ENCODE results near the gene NUP85.
"Not testable (repeated sequence)": the region's sequence is repeated elsewhere in the genome, so short reads cannot be mapped to it uniquely, and the experiment has no call there.

Gene NUP85

DNA sequence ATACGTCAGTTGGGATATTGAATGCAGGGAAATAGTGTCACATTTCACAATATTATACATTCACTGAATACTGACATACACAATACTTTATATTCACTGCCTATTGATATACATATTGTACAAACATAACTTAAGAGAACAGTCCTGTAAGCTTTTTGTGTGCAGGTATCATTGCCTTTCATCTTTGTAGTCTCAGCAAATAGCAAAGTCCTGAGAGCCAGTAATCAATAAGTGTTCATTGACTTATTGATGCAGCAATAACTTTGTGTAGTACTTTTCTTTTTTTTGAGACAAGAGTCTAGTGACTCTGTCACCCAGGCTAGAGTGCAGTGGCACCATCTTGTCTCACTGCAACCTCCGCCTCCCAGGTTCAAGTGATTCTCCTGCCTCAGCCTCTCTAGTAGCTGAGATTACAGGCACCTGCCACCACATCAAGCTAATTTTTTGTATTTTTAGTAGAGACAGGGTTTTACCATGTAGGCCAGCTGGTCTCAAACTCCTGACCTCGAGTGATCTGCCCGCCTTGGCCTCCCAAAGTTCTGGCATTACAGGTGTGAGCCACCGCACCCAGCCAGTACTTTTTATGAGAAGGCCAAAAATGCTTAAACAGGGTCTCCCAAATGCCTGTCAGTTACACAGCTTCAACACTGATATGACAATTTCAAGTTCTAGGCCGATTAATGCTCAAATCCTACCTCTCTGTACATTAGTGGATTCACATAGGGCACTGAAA lies 5.4 kb upstream of the NUP85 start:
- DNase-seq = no peak

DNA sequence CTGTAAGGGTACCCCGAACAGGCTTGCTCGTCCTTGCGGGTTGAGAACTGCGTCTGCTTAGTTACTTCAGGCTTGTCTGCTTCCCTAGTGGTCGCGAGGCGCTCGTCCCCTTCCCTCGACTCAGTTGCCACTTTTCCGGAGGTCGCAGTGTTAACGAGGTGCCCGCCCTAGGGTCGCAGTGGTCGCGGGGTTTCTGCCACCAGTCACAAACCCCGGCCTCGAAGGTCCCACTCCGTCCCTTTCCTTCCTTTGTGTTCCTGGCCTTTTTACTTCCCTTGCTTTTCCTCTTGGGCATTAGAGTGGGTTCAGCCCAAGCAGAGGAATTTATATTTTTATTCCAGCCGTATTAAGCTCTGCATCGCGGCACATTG lies 299 bp downstream of the NUP85 start:
- no peak for DNase-seq

DNA sequence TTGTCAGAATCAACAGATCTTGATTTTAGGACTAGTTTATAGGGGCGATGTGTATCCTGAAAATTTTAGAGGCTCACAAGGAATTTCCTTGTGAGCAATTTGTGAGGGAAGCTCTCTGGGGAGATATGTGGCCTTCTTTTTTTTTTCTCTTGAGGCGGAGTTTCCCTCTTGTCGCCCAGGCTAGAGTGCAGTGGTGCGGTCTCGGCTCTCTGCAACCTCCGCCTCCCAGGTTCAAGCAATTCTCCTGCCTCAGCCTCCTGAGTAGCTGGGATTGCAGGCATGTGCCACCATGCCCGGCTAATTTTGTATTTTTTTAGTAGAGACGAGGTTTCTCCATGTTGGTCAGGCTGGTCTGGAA lies 1.6 kb downstream of the NUP85 start:
- not testable (repeated sequence) for DNase-seq

DNA sequence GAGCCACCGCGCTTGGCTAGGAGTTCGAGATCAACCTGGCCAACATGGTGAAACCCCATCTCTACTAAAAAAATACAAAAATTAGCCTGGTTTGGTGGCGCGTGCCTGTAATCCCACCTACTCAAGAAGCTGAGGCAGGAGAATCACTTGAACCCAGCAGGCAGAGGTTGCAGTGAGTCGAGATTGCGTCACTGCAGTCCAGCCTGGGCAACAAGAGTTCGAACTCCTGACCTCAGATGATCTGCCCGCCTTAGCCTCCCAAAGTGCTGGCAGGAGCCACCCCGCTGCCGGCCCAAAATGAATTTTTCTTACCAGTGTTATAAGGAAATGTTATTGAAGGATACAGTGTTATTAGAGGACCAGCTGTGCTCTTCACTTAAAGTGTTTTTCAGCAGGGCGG lies 2.3 kb downstream of the NUP85 start:
- DNase-seq = no peak

DNA sequence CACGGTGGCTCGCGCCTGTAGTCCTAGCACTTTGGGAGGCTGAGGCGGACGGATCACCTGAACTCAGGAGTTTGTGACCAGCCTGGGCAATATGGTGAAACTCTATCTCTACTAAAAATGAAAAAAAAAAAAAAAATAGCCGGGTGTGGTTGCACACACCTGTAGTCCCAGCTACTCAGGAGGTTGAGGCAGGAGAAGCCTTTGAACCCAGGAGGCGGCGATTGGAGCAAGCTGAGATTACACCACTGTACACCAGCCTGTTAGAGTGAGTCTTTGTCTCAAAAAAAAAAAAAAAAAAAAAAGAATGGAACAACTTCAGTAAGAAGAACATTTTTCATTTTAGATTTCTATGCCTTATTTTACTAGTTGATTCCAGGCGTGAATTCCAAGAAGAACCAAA lies 2.7 kb downstream of the NUP85 start:
- no peak for DNase-seq

DNA sequence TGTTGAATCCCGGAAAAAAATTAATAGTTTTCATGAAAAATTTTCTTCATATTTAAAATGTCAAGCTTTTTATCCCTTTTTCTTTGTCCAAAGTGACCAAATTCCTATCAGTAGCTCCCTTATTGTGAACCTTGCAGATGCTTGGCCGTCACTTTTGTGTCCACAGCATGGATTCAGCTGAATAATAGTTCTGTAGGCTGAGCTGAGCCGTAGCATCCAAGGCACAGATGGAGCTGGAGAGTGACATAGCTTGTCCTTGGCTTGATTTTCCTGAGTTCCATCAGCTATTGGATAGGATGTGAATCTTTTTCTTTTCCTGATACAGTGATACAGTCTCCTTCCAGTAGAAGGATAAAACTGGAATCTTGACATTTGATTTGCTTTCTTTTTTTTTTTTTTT lies 3.6 kb downstream of the NUP85 start:
- no peak for DNase-seq

DNA sequence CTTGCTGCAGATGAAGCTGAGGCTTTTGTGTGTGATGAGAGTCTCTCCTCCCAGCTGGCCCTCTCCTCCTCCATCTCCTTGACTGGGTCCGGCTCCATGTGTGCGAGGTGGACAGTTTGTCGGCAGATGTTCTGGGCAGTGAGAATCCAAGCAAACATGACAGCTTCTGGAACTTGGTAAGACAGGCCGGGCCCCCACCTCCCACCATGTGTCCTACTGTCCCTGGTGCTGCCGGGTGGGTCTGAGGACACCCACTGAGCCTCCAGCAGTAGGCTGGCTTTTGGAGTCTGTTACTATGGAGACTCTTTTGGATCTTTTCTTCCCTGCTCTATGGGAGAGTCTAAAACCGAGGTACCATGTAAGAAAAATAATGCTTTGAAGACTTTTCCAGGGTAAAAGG lies 12.7 kb downstream of the NUP85 start:
- no peak for DNase-seq

DNA sequence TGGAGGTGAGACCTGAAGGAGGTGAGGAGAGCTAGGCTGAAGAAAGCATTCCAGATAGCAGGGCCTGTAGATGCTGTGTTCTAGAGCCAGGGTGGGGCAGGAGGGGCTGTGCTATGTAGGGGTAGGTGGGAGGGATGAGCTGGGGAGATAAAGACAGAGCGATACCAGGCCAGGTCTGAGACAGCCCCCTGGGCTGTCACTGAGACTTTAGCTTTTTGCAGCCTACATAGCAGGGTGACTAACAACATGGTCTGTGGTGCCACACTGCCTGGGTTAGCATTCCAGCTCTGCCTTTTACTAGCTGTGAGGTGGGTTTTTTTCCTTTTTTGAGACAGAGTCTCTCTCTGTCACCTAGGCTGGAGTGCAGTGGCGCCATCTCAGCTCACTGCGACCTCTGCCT lies 14.3 kb downstream of the NUP85 start:
- DNase-seq = no peak

DNA sequence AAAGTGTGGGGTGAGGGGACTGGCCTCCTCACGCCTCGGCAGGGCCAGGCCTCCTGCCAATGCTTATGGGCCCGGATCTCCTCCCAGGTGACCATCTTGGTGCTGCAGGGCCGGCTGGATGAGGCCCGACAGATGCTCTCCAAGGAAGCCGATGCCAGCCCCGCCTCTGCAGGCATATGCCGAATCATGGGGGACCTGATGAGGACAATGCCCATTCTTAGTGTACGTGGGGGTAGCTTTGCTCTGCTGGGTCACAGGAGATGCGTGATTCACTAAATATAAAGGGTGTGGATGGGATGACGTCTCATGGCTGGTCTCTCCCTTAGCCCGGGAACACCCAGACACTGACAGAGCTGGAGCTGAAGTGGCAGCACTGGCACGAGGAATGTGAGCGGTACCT lies 19.5 kb downstream of the NUP85 start:
- DNase-seq = no peak

DNA sequence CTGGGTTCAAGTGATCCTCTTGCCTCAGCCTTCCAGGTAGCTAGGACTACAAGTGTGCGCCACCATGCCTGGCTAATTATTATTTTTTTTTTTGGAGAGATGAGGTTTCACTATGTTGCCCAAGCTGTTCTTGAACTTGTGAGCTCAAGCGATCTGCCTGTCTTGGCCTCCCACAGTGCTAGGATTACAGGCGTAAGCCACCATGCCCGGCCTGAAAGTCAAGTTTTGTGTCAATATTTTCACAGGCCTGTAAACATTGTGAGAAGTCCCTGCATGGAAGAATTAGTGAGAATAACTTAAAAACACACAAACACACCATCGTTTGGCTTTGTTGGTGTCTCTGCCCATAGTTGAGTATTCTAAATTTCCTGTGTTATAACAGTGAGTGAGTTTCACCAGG lies 22.2 kb downstream of the NUP85 start:
- DNase-seq = no peak

DNA sequence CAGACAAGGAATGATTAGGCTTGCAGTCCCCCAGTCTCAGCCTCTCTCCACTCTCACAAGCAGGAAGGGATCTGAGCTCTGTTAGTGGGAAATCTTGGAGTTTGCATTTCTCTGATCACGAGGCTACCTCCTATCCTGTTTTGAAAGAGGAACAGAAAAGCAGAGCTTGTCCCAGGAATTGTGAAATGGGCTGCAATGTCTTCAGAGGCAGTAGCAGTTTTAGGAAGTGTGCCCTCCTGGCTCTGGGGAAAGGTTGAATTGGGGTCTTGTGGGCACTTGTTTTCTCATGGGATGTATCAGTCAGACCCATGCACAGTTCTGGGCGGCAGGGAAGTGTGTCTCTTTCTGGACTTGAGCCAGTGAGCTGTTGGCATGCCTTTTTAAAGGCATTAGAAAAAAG lies 22.8 kb downstream of the NUP85 start:
- no peak for DNase-seq

DNA sequence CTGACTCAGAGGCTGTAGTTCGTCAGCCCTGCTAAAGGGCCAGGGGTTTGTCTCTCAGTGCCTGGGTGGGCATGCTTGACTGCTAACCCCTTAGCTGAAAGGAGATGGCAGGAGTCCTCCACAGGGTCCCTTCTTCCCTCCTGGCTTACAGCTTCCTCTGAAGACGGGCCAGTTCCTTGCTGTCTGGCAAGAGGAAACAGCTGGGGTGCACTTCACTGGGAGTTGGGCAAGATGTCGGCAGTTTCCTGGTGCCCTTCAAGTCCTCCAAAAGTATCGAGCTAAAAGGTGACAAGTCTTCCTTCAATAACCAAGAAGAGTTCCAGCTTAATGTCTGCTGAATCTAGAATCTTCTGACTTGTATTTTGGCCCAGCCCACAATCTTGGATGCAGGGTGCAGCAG lies 23.4 kb downstream of the NUP85 start:
- DNase-seq = no peak

DNA sequence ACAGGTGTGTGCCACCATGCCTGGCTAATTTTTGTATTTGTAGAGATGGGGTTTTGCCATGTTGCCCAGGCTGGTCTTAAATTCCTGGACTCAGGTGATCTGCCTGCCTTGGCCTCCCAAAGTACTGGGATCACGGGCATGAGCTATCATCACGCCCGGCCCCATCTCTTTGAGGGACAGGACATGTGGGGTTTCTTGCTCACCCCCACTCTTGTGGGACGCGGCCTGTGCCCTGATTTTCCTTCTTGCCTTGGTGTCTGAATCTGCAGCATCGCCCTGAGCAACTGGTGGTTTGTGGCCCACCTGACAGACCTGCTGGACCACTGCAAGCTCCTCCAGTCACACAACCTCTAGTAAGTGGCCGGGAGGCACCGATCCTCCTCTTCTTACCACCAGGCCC lies 25.6 kb downstream of the NUP85 start:
- no peak for DNase-seq

DNA sequence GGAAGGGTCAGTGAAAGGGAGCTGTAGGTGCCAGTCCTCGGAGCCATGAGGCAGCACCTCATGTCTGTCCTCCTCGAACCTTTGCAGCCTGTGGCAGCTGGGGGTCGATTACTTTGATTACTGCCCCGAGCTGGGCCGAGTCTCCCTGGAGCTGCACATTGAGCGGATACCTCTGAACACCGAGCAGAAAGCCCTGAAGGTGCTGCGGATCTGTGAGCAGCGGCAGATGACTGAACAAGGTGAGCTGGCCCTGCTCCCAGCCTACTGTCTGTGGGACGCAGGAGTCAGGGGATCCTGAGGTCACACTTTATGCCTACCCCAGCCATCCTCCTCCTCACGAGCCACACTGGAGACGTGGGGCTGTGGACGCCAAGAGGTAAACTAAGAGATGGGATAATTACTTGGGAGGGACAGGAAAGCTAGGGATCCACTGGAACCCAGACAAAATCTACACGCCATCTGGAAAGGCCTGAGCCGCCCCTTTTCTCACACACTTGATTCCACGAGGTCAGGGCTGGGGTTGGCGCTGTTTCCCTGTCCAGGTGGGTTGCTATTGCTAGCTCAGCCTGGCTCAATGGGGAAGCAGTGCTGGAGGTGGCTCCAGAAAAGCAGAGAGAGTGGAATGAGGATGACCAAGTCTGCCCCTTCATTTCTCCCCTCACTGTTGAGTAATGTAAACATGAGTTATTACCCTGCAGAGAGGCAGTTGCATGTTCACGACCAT lies 26.4 kb downstream of the NUP85 start:
- no peak for DNase-seq

DNA sequence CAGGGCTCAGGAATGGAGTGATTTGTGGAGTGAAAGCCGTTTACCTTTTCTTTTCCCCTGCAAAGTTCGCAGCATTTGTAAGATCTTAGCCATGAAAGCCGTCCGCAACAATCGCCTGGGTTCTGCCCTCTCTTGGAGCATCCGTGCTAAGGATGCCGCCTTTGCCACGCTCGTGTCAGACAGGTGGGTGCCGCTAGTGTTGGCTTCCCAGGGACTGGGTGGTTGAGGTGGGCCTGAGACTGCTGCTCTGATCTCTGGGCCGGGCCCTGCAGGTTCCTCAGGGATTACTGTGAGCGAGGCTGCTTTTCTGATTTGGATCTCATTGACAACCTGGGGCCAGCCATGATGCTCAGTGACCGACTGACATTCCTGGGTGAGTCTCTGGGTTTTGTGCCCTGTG lies 27.3 kb downstream of the NUP85 start:
- no peak for DNase-seq

DNA sequence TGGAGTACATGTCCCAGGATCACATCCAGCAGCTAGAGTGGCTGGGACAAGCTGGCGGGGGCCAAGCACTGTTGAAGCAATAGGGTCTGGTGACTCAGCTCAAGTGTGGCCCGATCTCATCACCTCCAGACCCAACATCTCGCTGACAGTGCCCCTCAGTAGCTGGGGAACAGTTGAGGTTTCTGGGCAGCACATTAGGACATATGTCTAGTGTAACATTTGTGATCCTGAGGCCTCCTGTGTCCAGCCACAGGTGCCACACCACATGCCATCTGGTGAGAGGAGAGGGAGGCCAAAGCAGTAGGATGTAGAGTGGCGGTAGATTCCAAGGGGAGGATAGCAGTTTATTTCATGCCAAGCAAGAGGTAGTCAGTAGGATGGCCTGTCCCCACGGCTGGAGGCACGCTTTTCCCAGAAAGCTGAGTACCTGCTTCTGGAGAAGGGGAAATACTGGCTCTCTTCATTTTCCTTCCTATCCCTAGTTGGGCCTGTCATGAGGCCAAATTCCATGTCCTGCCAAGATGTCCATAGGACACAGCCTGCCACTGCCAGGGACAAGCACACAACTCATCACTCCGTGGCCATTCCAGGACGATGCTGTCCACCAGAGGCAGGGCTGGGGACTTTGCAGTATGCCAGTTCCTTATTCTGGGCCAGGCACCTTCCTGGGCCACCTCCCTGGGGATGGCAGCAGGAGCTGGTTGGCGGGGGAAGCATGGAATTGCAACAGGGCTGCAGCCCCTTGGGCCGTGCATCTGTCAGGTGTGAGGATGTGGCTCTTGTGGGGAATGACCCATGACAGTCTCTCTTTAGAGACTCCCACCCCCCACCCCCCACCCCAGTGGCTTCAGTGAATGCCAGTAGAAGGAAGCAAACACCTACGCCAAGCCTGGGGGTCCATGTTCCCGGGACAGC lies 31.9 kb downstream of the NUP85 start:
- DNase-seq = no peak

DNA sequence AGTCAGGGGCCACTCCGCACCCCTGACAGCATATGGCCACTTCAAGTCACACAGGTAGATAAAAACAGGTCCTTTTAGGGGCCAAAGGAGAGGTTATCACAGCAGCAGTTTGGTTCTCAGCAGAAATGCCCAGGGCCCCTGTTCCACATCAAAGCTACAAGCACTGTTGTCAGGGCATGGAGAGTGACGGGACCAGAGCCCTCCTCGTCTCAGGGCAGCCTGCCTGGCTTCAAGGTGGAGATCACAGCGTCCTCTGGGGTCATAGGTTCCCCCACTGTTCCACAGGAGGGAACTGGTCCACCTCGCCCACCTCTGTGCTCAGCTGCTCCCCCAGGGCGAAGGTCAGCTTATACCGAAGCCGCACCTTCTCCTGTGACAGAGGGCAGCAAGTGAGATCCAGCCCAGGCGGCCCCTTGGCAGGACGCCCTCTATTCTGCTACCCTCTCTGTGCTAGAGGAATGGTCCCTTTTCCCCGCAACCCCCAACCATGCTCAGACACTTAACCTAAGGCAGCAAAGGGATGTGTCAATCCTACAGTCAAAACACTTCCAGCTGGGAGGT lies 32.6 kb downstream of the NUP85 start:
- no peak for DNase-seq

DNA sequence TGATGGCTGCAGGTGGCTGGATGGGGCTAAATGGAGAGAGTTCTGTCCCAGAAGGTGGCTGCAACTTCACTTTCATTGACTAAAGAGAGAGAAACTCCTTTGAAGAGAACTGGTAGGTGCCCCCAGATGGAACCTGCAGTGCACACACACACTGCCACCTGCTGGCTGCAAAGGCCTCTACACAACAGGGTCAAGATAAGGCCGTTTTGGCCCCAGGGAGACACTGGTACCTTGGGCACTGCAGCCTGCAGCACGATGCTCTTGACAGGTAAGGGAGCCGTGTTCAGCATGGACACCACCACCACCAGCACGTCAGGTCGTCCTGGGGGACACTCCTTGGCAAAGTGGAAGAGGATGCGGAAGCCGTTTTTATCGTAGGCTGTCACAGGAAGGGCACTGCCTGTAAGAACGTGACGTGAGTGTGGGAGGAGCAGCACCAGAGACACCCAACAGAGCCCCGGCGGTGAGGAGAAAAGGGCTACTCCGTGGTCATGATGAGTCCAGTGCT lies 33.3 kb downstream of the NUP85 start:
- peak; percentile 60 for DNase-seq

DNA sequence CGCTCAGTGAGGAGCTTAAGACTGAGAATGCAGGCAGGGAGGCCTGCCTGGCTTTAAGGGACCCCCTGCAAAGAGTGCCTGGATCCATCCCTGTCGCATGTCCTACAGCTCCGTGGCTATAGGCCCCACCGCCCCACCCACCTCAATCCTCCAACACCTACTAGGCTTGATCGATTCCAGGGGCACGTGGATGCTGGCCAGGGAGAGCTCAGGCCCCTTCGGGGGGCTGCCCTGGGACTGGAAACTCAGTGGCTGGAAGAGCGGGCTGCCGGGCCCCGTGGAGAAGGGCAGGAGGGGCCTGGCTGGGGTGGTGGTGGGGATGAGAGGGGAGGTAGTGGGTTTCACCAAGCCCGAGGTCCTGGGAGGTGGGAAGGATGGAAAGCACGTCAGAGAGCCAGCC lies 33.7 kb downstream of the NUP85 start:
- no peak for DNase-seq

DNA sequence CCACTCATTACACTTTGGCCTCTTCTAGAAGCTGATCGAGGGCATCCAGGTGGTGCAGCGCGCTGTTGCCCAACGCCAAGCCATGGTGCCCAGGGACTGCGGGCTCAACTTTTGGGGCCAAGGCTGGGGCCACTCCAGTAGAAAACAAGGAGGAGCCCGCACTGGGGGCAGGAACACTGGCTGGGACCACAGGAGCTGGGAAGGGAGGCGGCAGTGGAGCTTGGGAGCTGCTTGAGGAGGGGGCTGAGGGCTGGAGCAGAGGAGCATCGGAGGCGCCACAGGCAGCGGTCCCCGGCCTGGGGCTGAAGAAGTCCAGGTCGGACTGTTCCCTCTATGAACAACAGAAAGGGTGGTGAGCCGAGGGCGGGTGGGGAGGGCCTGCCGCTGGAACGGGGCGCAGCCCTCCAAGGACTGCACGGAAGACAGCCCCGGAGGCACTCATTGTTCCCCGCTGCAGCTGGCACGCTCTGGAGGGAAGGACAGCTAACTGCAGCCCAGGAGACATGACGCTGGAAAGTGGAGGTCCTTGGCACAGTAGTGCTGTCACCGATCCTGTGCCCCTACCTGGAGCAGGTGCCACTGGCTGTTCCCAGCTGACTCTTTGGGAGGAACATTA lies 34.4 kb downstream of the NUP85 start:
- no peak for DNase-seq

DNA sequence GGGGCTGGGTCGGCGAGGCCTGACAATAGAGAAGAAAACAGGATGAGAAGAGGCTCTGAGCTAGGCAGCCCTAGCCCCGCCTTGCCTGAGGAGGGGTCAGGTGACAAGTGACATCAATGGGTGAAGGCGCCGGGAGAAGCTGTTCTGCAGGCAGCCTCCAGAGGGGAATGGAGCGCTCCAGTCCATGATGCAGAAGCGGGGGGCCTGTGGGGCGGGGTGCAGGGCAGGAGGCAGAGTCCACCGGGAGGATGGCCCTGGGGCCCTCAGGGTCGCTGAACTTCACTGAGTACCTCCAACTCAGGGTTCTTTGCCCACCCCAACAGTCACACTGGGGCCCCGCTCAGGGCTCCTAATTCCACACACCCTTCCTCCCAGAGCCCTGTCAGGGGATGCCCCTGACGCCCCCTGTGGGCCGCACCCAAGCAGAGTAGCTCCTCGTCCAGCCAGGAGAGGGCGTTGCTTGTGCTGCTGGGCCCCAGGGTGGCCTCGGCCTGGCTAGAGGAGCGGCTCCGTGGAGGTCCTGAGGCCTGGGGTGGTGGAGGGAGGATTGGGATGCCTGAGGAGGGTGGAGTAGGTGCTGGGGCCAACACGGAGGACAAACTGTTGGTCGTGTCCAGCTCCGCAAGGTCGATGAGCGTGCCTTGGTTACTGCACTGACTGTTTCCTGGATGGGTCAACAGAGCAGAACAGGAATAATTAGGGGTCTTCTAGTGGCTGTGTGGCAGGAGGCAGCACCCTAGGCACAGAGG lies 35.1 kb downstream of the NUP85 start:
- no peak for DNase-seq

DNA sequence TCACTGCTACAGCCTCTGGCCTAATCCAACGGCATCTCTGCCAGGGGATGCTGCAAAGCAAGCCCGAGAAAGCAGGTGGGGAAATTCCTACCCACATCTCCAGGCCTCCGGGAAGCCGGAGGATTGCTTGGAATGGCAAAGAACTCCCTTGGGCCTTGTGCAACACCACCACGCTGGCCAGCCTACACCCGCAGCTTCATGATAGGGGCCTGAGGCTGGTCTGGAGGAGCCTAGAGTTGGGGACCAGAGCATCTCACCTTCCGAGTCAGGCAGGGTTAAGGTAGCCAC lies 35.6 kb downstream of the NUP85 start:
- DNase-seq = no peak

Measured in CD4-positive, alpha-beta T cell treated with Interleukin-4 for 4 hours (primary cell).